Measurements from ENCODE around the gene ACER2. TPM values are rescaled to one million over a fixed set of nuclear protein-coding genes. Genes with fewer than 3 reads are reported as not detected.

Gene ACER2
- polyA plus RNA-seq, 1 donor (not counting 4 experiments of a cell fraction or from before 2014, with no cell fraction given): 4.2 TPM

DNA sequence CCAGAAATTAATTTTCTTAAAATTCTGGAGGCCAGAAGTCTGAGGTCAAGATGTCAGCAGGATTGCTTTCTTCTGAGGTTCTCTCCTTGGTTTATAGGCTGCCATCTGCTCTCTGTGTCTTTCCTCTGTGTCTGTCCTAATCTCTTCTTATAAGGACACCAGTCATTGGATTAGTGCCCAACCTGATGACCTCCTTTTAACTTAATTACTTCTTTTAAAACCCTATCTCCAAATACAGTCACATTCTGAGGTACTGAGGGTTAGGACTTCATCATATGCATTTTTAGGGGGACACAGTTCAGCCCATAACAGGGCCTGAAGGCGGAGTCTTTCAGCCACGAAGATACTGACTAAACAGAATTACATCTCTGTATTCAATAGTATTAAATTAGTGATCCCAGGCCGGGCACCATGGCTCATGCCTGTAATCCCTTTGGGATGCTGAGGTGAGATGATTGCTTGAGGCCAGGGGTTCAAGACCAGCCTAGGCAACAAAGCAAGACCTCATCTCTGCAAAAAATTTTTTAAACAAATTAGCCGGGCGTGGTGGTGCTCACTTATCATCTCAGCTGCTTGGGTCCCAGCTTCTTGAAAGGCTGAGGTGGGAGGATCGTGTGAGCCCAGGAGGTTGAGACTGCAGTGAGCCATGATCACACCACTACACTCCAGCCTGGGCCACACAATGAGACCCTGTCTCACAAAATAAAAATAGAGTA is 22.9 kb upstream of the ACER2 start:
- DNase-seq (ENCODE audit: low read depth, low spot score) (no peak), FAIRE-seq (no peak)
- no peaks in the 10 kb centered on the region for H3K36me3 ChIP-seq (ENCODE audit: control insufficient read depth in 2 of 2, extremely low read depth in 1 of 2, insufficient read depth in 2 of 2, low read length in 2 of 2)
- no peaks in the 10 kb centered on the region for H3K9me3 ChIP-seq (ENCODE audit: control insufficient read depth, low read depth, low read length)
- dilution Hi-C loops (cut with MboI; ENCODE audit: extremely low pct_ligation_motif_present, low sequenced_read_pairs): no loop called here
- H3K4me1 ChIP-seq (ENCODE audit: control insufficient read depth, extremely low read depth, insufficient read depth, low read length): peaks cover 11% of the 10 kb centered on the region
- H3K27ac ChIP-seq (ENCODE audit: control insufficient read depth, insufficient read depth, low read length): no peak overlapping the region
- no peak overlapping the region for H2AFZ ChIP-seq (ENCODE audit: control insufficient read depth, low read length)
- H3K79me2 ChIP-seq (ENCODE audit: control insufficient read depth, insufficient read depth, low read length): peaks cover 2% of the 10 kb centered on the region
- TF ChIP-seq, protein P1, sequence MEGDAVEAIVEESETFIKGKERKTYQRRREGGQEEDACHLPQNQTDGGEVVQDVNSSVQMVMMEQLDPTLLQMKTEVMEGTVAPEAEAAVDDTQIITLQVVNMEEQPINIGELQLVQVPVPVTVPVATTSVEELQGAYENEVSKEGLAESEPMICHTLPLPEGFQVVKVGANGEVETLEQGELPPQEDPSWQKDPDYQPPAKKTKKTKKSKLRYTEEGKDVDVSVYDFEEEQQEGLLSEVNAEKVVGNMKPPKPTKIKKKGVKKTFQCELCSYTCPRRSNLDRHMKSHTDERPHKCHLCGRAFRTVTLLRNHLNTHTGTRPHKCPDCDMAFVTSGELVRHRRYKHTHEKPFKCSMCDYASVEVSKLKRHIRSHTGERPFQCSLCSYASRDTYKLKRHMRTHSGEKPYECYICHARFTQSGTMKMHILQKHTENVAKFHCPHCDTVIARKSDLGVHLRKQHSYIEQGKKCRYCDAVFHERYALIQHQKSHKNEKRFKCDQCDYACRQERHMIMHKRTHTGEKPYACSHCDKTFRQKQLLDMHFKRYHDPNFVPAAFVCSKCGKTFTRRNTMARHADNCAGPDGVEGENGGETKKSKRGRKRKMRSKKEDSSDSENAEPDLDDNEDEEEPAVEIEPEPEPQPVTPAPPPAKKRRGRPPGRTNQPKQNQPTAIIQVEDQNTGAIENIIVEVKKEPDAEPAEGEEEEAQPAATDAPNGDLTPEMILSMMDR (optimal IDR thresholded peaks at IDR 0.05 in 1 of 3, IDR thresholded peaks at IDR 0.05 in 1 of 3, conservative IDR thresholded peaks at IDR 0.05 in 1 of 3; ENCODE audit: extremely low read depth in 1 of 3, insufficient read depth in 2 of 3, low read length in 3 of 3): no peak
- TF ChIP-seq EZH2 (IDR thresholded peaks at IDR 0.05; ENCODE audit: low read length): no peak
- H4K20me1 ChIP-seq (ENCODE audit: control insufficient read depth, extremely low read depth, insufficient read depth, low read length): no peaks in the 10 kb centered on the region
- H3K27me3 ChIP-seq (ENCODE audit: control insufficient read depth, extremely low read depth, insufficient read depth, low read length): no peaks in the 10 kb centered on the region
- H3K4me2 ChIP-seq (ENCODE audit: control insufficient read depth, extremely low read depth, insufficient read depth, low read depth, low read length): no peak overlapping the region
- no peaks in the 10 kb centered on the region for H3K9me1 ChIP-seq (ENCODE audit: control insufficient read depth, extremely low read depth, insufficient read depth, low read length)
- no peak overlapping the region for H3K9ac ChIP-seq (ENCODE audit: control insufficient read depth, extremely low read depth, insufficient read depth, low read length)
- H3K4me3 ChIP-seq (ENCODE audit: control insufficient read depth in 2 of 3, extremely low read depth in 1 of 3, insufficient read depth in 2 of 3, low read depth in 1 of 3, low read length in 3 of 3): no peak overlapping the region

DNA sequence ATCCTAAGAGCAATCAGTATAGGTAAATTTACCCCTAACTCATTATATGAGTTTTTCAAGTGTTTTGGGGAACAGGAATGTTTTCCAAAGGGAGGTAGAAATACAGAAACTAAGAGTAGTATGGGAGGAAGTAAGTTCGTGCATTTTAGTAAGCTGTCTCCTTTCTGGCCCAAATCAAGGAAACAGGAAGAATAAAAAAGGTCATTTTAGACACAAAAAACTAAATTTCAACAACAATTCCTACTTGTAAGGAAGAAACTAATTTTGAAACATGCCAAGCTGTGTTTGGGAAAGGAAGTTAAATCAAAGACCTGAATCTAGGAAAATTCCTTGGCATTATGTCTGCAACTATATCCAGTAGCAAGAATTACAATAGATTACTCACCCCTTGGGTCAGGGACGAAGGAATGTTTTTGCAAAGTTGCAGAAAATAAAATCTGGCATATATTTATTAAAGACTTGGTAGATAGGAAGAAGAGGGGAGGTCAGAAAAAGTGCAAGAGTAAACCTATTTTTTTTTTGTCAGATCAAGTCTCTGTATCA is 22.2 kb upstream of the ACER2 start:
- Histone ChIP-seq H2AFZ (ENCODE audit: control insufficient read depth, low read length) (no peak overlapping the region), H3K36me3 (ENCODE audit: control insufficient read depth in 2 of 2, extremely low read depth in 1 of 2, insufficient read depth in 2 of 2, low read length in 2 of 2) (no peaks in the 10 kb centered on the region), H3K9me1 (ENCODE audit: control insufficient read depth, extremely low read depth, insufficient read depth, low read length) (no peaks in the 10 kb centered on the region), H3K9ac (ENCODE audit: control insufficient read depth, extremely low read depth, insufficient read depth, low read length) (no peak overlapping the region), H3K4me1 (ENCODE audit: control insufficient read depth, extremely low read depth, insufficient read depth, low read length) (peaks cover 5% of the 10 kb centered on the region), H3K4me2 (ENCODE audit: control insufficient read depth, extremely low read depth, insufficient read depth, low read depth, low read length) (no peak overlapping the region), H3K4me3 (ENCODE audit: control insufficient read depth in 2 of 3, extremely low read depth in 1 of 3, insufficient read depth in 2 of 3, low read depth in 1 of 3, low read length in 3 of 3) (no peak overlapping the region), H3K79me2 (ENCODE audit: control insufficient read depth, insufficient read depth, low read length) (no peaks in the 10 kb centered on the region), H3K27ac (ENCODE audit: control insufficient read depth, insufficient read depth, low read length) (no peak overlapping the region), H3K27me3 (ENCODE audit: control insufficient read depth, extremely low read depth, insufficient read depth, low read length) (no peaks in the 10 kb centered on the region), H3K9me3 (ENCODE audit: control insufficient read depth, low read depth, low read length) (no peaks in the 10 kb centered on the region), H4K20me1 (ENCODE audit: control insufficient read depth, extremely low read depth, insufficient read depth, low read length) (no peaks in the 10 kb centered on the region)
- TF ChIP-seq, protein P1 (optimal IDR thresholded peaks at IDR 0.05 in 1 of 3, IDR thresholded peaks at IDR 0.05 in 1 of 3, conservative IDR thresholded peaks at IDR 0.05 in 1 of 3; ENCODE audit: extremely low read depth in 1 of 3, insufficient read depth in 2 of 3, low read length in 3 of 3): no peak
- TF ChIP-seq EZH2 (IDR thresholded peaks at IDR 0.05; ENCODE audit: low read length): no peak
- no peak for FAIRE-seq
- no peak for DNase-seq (ENCODE audit: low read depth, low spot score)
- dilution Hi-C loops (cut with MboI; ENCODE audit: extremely low pct_ligation_motif_present, low sequenced_read_pairs): no loop called here

Measured in keratinocyte (primary cell).